Left forelimb (tissue), 1 donor: ENCODE measurements around the gene HYAL3.
"Not testable (repeated sequence)": the region's sequence is repeated elsewhere in the genome, so short reads cannot be mapped to it uniquely, and the experiment has no call there.

Experiments used
- DNase-seq: peaks from one replicate; pipeline ENCODE4 v3.0.0-alpha.2; 2018; ENCODE audit warnings: low spot score

HYAL3 gene

GRCh38 chr3:50270422-50271224 lies 28.6 kb downstream of the HYAL3 start:
- DNase-seq: no peak

- no peak for DNase-seq
Measured at GRCh38 chr3:50269977-50270413, 29.2 kb downstream of the HYAL3 start.

- DNase-seq: no peak
Measured at GRCh38 chr3:50269460-50269859, 29.7 kb downstream of the HYAL3 start.

GRCh38 chr3:50268703-50269451 lies 30.3 kb downstream of the HYAL3 start, which contains the start of gene SEMA3B:
Gene SEMA3B (plus strand): TSS chr3:50269147. CDS start chr3:50269241, 94 bp downstream.
- no peak for DNase-seq

- no peak for DNase-seq
Measured at GRCh38 chr3:50268276-50268675, 30.9 kb downstream of the HYAL3 start.

GRCh38 chr3:50267280-50267913 lies 31.8 kb downstream of the HYAL3 start:
- DNase-seq: peak; percentile 85

- DNase-seq: no peak
Measured at GRCh38 chr3:50266836-50267235, 32.4 kb downstream of the HYAL3 start.

GRCh38 chr3:50266017-50266416 lies 33.2 kb downstream of the HYAL3 start:
- no peak for DNase-seq

- DNase-seq: no peak
Measured at GRCh38 chr3:50265571-50265970, 33.6 kb downstream of the HYAL3 start.

GRCh38 chr3:50264964-50265485 lies 34.2 kb downstream of the HYAL3 start:
- DNase-seq: no peak

GRCh38 chr3:50264383-50264963 lies 34.7 kb downstream of the HYAL3 start:
- peak; percentile 92 for DNase-seq

GRCh38 chr3:50263478-50264382 lies 35.5 kb downstream of the HYAL3 start:
- DNase-seq: no peak

GRCh38 chr3:50262778-50263177 lies 36.4 kb downstream of the HYAL3 start:
- DNase-seq: no peak

GRCh38 chr3:50262200-50262599 lies 37.0 kb downstream of the HYAL3 start:
- DNase-seq: not testable (repeated sequence)

GRCh38 chr3:50261505-50261904 lies 37.7 kb downstream of the HYAL3 start:
- DNase-seq: no peak

GRCh38 chr3:50260942-50261441 lies 38.2 kb downstream of the HYAL3 start:
- DNase-seq: no peak

- peak; percentile 97 for DNase-seq
Measured at GRCh38 chr3:50260027-50260941, 38.9 kb downstream of the HYAL3 start.

- DNase-seq: no peak
Measured at GRCh38 chr3:50259432-50260026, 39.7 kb downstream of the HYAL3 start.

- DNase-seq: no peak
Measured at GRCh38 chr3:50258979-50259378, 40.2 kb downstream of the HYAL3 start.
